Astrocyte of the spinal cord (primary cell): ENCODE results near the gene MYNN.

Source experiments
- DNase-seq: peaks from one replicate; pipeline ENCODE4 v3.0.0; 2011; ENCODE audit warnings: low read depth, low spot score
- H3K4me3 ChIP-seq: 2 replicates; pipeline ENCODE4 v1.5.1; 2011; ENCODE audit warnings: low read depth, mild to moderate bottlenecking, low read length, moderate library complexity
- in situ Hi-C: cut with HindIII; loops from 2 replicates; pipeline ENCODE4 v1.10.0; 2017; ENCODE audit warnings: low sequenced_read_pairs
- TF ChIP-seq, protein P1 (sequence below): IDR thresholded peaks from 2 replicates; pipeline ENCODE4 v1.5.1; 2012; ENCODE audit warnings: low read depth, mild to moderate bottlenecking, low read length, inconsistent platforms

The MYNN gene

DNA sequence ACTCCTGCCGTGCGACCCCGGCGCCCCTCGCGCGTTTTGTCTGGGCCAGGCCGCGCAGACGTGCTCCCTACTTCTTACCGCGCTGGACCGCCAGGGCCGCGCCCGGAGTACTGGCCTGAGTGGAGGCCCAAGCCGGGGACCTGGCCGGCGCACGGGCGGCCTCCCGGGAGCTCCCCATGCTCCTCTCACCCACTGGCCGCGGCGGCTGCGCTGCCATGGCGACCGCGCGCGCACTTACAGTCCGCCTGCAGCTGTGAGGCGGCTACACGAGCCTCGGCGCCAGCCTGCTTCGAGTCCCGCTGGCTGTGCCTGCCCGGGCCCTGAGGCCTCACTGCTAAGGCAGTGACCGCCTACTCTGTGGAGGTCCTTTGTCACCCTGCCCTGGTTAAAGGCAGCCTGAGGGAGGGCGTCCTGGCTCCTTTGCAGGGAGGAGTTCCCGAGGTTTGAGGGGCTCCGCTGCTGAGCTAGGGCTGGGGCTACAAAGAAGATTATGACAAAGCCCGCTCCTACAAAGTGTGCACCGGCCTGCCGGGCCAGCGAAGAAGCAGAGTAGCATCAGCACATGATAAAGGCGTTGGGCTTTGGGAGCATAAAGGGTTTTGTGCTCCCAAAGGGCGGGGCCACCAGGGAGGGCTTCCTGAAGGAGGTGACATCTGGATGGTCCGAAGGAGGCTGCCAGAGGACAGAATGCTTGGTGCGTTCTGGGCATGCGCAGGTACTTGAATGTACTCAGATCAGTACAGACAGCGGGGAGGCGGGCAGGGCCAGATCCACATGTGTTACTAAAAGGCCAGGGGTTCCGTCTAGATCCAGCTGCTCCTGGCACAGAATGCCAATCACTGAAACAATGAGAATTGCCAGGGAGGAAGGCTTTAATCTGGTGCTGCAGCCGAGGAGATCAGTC, 39.4 kb downstream of the MYNN start, which contains the start of the genes LRRC34 and LRRIQ4:
TSS of gene LRRC34 (minus strand) at position 573 of the 904 bp plus-strand sequence. CDS start at position 217, 356 bp downstream.
TSS of gene LRRIQ4 (plus strand) at position 539 of the 904 bp plus-strand sequence. CDS start 9,052 bp downstream, outside the sequence.
- in situ Hi-C loops = no loop called here
- H3K4me3 ChIP-seq = peak within 1 kb of the TSS; percentile 46
- TF ChIP-seq, protein P1, sequence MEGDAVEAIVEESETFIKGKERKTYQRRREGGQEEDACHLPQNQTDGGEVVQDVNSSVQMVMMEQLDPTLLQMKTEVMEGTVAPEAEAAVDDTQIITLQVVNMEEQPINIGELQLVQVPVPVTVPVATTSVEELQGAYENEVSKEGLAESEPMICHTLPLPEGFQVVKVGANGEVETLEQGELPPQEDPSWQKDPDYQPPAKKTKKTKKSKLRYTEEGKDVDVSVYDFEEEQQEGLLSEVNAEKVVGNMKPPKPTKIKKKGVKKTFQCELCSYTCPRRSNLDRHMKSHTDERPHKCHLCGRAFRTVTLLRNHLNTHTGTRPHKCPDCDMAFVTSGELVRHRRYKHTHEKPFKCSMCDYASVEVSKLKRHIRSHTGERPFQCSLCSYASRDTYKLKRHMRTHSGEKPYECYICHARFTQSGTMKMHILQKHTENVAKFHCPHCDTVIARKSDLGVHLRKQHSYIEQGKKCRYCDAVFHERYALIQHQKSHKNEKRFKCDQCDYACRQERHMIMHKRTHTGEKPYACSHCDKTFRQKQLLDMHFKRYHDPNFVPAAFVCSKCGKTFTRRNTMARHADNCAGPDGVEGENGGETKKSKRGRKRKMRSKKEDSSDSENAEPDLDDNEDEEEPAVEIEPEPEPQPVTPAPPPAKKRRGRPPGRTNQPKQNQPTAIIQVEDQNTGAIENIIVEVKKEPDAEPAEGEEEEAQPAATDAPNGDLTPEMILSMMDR = no peak
- peak; percentile 76 for DNase-seq

DNA sequence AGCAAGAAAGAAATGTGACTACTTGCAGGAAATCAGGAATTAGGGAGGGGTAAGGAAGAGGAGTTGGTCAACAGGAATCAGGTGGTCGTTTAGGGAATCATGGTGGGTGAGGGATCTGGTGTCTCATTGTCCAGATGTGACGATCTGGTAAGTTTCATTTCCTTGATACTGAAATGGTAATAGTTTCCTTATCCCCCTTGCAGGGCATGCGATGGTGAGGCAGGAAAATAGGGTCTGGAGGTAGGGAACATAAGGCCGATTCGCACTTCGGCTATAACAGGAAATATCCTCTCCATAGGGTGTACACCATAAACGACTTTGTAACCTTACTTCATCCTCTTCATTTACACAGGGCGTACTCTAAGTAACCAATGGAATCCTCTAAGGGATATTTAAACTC, 40.1 kb downstream of the MYNN start:
- no peak for DNase-seq
- TF ChIP-seq, protein P1 = no peak
- in situ Hi-C loops = no loop called here
- peak overlapping the region; percentile 16 for H3K4me3 ChIP-seq

DNA sequence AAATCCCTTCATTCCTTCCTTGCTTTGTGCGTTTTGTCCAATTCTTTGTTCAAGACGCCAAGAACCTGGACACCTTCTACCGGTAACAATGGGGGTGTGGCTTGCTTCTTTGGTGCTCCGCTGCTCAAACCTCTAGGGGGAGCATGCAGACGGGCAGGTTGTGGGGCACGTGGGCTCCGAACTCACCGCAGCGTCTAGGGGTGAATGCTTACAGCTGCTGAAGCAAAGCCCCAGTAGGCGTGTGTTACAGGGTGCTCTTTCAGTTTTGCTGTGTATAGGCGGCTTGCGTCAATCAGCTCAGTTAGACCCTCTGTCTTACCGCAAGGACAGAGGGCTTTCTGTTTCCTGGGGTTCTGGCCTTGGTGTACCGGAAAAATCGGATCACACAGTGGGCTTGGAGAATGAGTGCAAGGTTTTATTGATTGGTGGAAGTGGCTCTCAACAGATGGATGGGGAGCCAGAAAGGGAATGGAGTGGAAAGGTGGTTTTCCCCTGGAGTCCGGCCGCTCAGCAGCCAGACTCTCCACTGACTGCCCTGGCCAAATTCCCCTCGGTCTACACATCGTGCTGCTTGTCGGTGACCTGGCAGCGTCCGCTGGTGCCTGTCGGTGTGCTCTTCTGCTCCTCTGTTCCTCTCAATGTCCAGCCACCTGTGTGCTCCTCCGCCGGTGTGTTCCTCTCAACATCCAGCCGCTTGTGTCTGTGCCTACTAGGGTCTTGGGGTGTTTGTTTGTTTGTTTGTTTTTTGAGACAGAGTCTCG, 40.7 kb downstream of the MYNN start:
- TF ChIP-seq, protein P1 = peak; percentile 22
- peak overlapping the region; percentile 16 for H3K4me3 ChIP-seq
- DNase-seq = no peak
- in situ Hi-C loops = no loop called here

DNA sequence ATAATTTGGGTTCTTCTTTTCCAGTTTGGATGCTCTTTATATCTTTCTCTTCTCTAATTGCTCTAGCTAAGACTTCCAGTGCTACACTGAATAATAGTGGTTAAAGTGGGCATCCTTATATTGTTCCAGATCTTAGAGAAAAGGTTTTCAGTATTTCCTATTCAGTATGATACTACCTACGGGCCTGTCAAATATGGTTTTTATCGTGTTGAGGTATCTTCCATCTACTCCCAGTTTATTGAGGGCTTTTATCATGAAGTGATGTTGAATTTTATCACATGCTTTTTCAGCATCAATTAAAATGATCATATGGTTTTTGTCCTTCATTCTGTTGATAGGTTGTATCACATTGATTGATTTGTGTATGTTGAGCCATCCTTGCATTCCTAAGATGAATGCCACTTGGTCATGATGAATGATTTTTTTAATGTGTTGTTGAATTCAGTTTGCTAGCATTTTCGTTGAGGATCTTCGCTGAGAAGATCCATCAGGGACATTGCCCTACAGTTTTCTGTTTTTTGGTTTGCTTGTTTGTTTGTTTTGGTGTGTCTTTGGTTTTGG, 42.5 kb downstream of the MYNN start:
- no peak for DNase-seq
- H3K4me3 ChIP-seq = no peak overlapping the region
- in situ Hi-C loops = no loop called here
- TF ChIP-seq, protein P1 = no peak

DNA sequence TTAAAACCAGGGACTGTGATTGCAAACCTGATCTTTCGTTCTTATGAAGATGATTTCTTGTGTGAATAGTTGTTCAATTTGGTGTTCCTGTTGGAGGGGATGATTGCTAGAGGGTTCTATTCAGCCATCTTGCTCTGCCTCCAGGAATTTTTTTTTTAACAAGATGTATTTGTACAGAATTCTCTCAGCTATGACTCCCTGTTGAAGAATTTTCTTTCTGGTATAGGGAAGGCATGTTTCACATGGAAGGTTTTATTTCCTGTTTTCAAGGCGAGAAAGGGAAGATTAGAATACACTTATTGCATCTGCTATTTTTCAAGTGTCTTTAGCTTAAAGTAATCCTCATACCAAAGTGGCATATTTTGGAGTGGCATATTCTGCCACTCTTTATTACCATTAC, 45.1 kb downstream of the MYNN start:
- no peak overlapping the region for H3K4me3 ChIP-seq
- TF ChIP-seq, protein P1 = no peak
- DNase-seq = peak; percentile 33
- in situ Hi-C loops = no loop called here

DNA sequence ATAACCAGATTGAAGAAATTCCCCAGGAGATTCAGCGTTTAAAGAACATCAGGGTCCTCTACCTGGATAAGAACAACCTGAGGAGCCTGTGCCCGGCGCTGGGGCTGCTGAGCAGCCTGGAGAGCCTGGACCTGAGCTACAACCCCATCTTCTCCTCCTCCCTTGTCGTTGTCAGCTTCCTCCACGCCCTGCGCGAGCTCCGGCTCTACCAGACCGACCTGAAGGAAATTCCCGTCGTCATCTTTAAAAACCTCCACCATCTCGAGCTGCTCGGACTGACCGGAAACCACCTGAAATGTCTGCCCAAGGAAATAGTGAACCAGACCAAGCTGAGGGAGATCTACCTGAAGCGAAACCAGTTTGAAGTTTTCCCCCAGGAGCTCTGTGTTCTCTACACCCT, 48.9 kb downstream of the MYNN start:
- H3K4me3 ChIP-seq = no peak overlapping the region
- TF ChIP-seq, protein P1 = no peak
- in situ Hi-C loops = no loop called here
- no peak for DNase-seq
